Right atrium auricular region (tissue), 2 donors: ENCODE measurements around the gene PHLDA3. TPM values are rescaled to one million over a fixed set of nuclear protein-coding genes. Genes with fewer than 3 reads are reported as not detected.
"Not testable (repeated sequence)": the region's sequence is repeated elsewhere in the genome, so short reads cannot be mapped to it uniquely, and the experiment has no call there.

Experiments
- DNase-seq: peaks from one replicate; pipeline ENCODE4 v3.0.0-alpha.2; 2019; ENCODE audit warnings: low spot score
- H3K27ac ChIP-seq, 2 donors: fragments of 200-600 bp; sonication (generic); 1 replicate in 1 of 2; 2 replicates in 1 of 2; pipeline ENCODE4 v1.5.1; 2016 to 2019
- H3K27me3 ChIP-seq, 2 donors: fragments of 200-600 bp; sonication (generic); one replicate each; pipeline versions ENCODE4 v1.5.1 to v1.6.0; 2017 to 2019
- H3K36me3 ChIP-seq: fragments of 200-600 bp; sonication (generic); one replicate; pipeline ENCODE4 v1.5.1; 2016
- H3K4me1 ChIP-seq, 2 donors: fragments of 200-600 bp; sonication (generic); one replicate each; pipeline versions ENCODE4 v1.5.1 to v1.6.0; 2017 to 2019
- H3K4me3 ChIP-seq, 2 donors: fragments of 200-600 bp; sonication (generic); 1 replicate in 1 of 2; 2 replicates in 1 of 2; pipeline ENCODE4 v1.5.1; 2017 to 2019; ENCODE audit warnings: mild to moderate bottlenecking in 1 of 2, moderate library complexity in 1 of 2
- H3K9me3 ChIP-seq, 2 donors: fragments of 200-600 bp; sonication (generic); one replicate each; pipeline ENCODE4 v1.5.1; 2019
- total RNA-seq, 2 donors: library from RNA; depleted of rRNA; stranded (reverse); fragments of >200 nt; gene quantifications; one replicate each; pipeline ENCODE4 v1.1.0, GENCODE V29; 2016
- TF ChIP-seq, protein P1 (sequence below), 2 donors: fragments of 200-600 bp; sonication (generic); IDR thresholded peaks; one replicate each; pipeline ENCODE4 v1.5.1; 2019; ENCODE audit warnings: antibody characterized with exemption in 2 of 2

The PHLDA3 gene
- total RNA-seq, 2 donors from 2014 or later: 29.5 to 31.9 TPM

GRCh38 chr1:201493757-201494617 is 25.0 kb upstream of the PHLDA3 start:
- peak overlapping the region; percentile 26 to 86 for H3K27ac ChIP-seq
- no peak overlapping the region for H3K4me3 ChIP-seq
- H3K36me3 ChIP-seq: peaks cover 30% of the 10 kb centered on the region
- H3K4me1 ChIP-seq: peaks cover 0 to 90% of the 10 kb centered on the region in 2 donors
- no peaks in the 10 kb centered on the region for H3K27me3 ChIP-seq
- no peak for DNase-seq
- TF ChIP-seq, protein P1, sequence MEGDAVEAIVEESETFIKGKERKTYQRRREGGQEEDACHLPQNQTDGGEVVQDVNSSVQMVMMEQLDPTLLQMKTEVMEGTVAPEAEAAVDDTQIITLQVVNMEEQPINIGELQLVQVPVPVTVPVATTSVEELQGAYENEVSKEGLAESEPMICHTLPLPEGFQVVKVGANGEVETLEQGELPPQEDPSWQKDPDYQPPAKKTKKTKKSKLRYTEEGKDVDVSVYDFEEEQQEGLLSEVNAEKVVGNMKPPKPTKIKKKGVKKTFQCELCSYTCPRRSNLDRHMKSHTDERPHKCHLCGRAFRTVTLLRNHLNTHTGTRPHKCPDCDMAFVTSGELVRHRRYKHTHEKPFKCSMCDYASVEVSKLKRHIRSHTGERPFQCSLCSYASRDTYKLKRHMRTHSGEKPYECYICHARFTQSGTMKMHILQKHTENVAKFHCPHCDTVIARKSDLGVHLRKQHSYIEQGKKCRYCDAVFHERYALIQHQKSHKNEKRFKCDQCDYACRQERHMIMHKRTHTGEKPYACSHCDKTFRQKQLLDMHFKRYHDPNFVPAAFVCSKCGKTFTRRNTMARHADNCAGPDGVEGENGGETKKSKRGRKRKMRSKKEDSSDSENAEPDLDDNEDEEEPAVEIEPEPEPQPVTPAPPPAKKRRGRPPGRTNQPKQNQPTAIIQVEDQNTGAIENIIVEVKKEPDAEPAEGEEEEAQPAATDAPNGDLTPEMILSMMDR (IDR thresholded peaks at IDR 0.05): no peak
- no peaks in the 10 kb centered on the region for H3K9me3 ChIP-seq

DNA sequence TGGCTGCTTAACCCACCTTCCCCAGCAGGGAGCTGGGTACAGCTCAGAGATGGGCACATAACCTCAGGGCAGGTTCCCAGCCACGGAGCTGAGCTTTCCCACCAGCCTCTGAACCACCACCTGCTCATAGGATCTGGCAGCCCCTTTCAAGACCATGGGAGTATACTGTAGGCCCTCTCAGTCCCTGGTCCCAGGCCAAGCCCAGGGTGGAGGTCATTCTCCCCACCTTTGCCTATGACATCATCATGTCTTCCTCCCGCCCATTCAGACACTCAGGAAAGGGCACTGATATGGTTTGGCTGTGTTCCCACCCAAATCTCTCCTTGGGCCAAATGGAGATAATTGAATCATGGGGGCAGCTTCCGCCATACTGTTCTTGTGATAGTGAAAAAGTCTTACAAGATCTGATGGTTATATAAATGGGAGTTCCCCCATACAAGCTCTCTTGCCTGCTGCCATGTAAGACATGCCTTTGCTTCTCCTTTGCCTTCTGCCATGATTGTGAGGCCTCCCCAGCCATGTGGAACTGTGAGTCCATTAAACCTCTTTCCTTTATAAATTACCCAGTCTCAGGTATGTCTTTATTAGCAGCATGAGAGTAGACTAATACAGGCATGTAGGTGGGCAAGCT is 24.2 kb upstream of the PHLDA3 start:
- not testable (repeated sequence) for H3K27me3 ChIP-seq, H3K9me3 ChIP-seq, DNase-seq, H3K4me3 ChIP-seq
- peak overlapping the region in 1 of 2 donors; percentile 26 for H3K27ac ChIP-seq
- peaks cover 0 to 91% of the 10 kb centered on the region in 2 donors for H3K4me1 ChIP-seq
- H3K36me3 ChIP-seq: peaks cover 38% of the 10 kb centered on the region

GRCh38 chr1:201491896-201492511 is 23.0 kb upstream of the PHLDA3 start:
- Histone ChIP-seq H3K9me3 (no peaks in the 10 kb centered on the region), H3K4me1 (peaks cover 0 to 89% of the 10 kb centered on the region in 2 donors), H3K27ac (peak overlapping the region; percentile 20 to 30), H3K27me3 (no peaks in the 10 kb centered on the region), H3K4me3 (no peak overlapping the region), H3K36me3 (peaks cover 49% of the 10 kb centered on the region)
- DNase-seq: no peak
- TF ChIP-seq, protein P1 (IDR thresholded peaks at IDR 0.05): no peak

- Histone ChIP-seq H3K4me1 (peaks cover 0 to 84% of the 10 kb centered on the region in 2 donors), H3K27me3 (no peaks in the 10 kb centered on the region), H3K36me3 (peaks cover 61% of the 10 kb centered on the region), H3K9me3 (no peaks in the 10 kb centered on the region), H3K27ac (peak overlapping the region; percentile 7 to 15), H3K4me3 (no peak overlapping the region)
- TF ChIP-seq, protein P1 (IDR thresholded peaks at IDR 0.05): no peak
- DNase-seq: no peak
Measured at GRCh38 chr1:201490708-201491131, 21.7 kb upstream of the PHLDA3 start.

GRCh38 chr1:201489643-201490261 is 20.8 kb upstream of the PHLDA3 start:
- H3K4me1 ChIP-seq: peaks cover 0 to 78% of the 10 kb centered on the region in 2 donors

More at GRCh38 chr1:201489643-201490261, 20.8 kb upstream of the PHLDA3 start:
- TF ChIP-seq, protein P1 (IDR thresholded peaks at IDR 0.05): no peak
- Histone ChIP-seq H3K4me3 (no peak overlapping the region), H3K36me3 (peaks cover 62% of the 10 kb centered on the region), H3K27me3 (no peaks in the 10 kb centered on the region), H3K27ac (peak overlapping the region; percentile 3 to 54), H3K9me3 (no peaks in the 10 kb centered on the region)
- no peak for DNase-seq
